GM18517 (cell line): Measurements from ENCODE around the gene HRH2.
"Not testable (repeated sequence)": the region's sequence is repeated elsewhere in the genome, so short reads cannot be mapped to it uniquely, and the experiment has no call there.

Experiments used
- ATAC-seq: cut with Tn5 transposase; IDR thresholded peaks from one replicate; pipeline ENCODE4 v1.9.1; 2021; ENCODE audit warnings: mild to moderate bottlenecking, moderate library complexity; ENCODE audit not compliant: unreplicated experiment

HRH2 gene

GRCh38 chr5:175646251-175646650 lies 11.6 kb upstream of the HRH2 start:
- ATAC-seq, result no peak

- no peak for ATAC-seq
These were observed 7.9 kb upstream of the HRH2 start for GRCh38 chr5:175649967-175650366.

GRCh38 chr5:175650430-175651205 lies 7.3 kb upstream of the HRH2 start:
- ATAC-seq, result not testable (repeated sequence)

GRCh38 chr5:175652741-175653663 lies 4.9 kb upstream of the HRH2 start:
- no peak for ATAC-seq

- no peak for ATAC-seq
These were observed 4.1 kb upstream of the HRH2 start for GRCh38 chr5:175653763-175654162.

GRCh38 chr5:175654339-175654738 lies 3.5 kb upstream of the HRH2 start:
- ATAC-seq, result no peak

- no peak for ATAC-seq
These were observed 3.1 kb upstream of the HRH2 start for GRCh38 chr5:175654807-175655206.

GRCh38 chr5:175655411-175655810 lies 2.5 kb upstream of the HRH2 start:
- no peak for ATAC-seq

- ATAC-seq, result no peak
These were observed 905 bp upstream of the HRH2 start for GRCh38 chr5:175656966-175657365.

GRCh38 chr5:175658299-175659145 lies 651 bp downstream of the HRH2 start:
- no peak for ATAC-seq

- ATAC-seq, result no peak
These were observed 1.8 kb downstream of the HRH2 start for GRCh38 chr5:175659546-175660253.

GRCh38 chr5:175663186-175664184 lies 5.6 kb downstream of the HRH2 start:
- no peak for ATAC-seq

- ATAC-seq, result no peak
These were observed 6.9 kb downstream of the HRH2 start for GRCh38 chr5:175664723-175665122.

- no peak for ATAC-seq
These were observed 8.3 kb downstream of the HRH2 start for GRCh38 chr5:175666216-175666615.

- no peak for ATAC-seq
These were observed 10.1 kb downstream of the HRH2 start for GRCh38 chr5:175668006-175668405.

- ATAC-seq, result no peak
These were observed 12.5 kb downstream of the HRH2 start for GRCh38 chr5:175670372-175670771.

GRCh38 chr5:175671013-175671412 lies 13.1 kb downstream of the HRH2 start:
- no peak for ATAC-seq

- ATAC-seq, result no peak
These were observed 15.2 kb downstream of the HRH2 start for GRCh38 chr5:175672976-175673648.
